HEK293T (cell line): ENCODE data around the gene ARHGAP12.

Source experiments
- ARNT ChIP-seq: fragments of 450-650 bp; IDR thresholded peaks from 2 replicates; pipeline ENCODE4 v1.6.1; 2017; ENCODE audit warnings: mild to moderate bottlenecking
- BHLHE40 ChIP-seq: fragments of 450-650 bp; IDR thresholded peaks from 2 replicates; pipeline ENCODE4 v1.6.1; 2016; ENCODE audit warnings: mild to moderate bottlenecking, moderate library complexity, borderline replicate concordance
- ELF4 ChIP-seq: fragments of 450-650 bp; IDR thresholded peaks from 2 replicates; pipeline ENCODE4 v1.6.1; 2017; ENCODE audit warnings: antibody characterized with exemption
- HDGF ChIP-seq: fragments of 450-650 bp; IDR thresholded peaks from 2 replicates; pipeline ENCODE4 v1.6.1; 2017; ENCODE audit warnings: antibody characterized with exemption, borderline replicate concordance
- LEF1 ChIP-seq: fragments of 450-650 bp; IDR thresholded peaks from 2 replicates; pipeline ENCODE4 v1.6.1; 2017; ENCODE audit warnings: mild to moderate bottlenecking, borderline replicate concordance
- SP1 ChIP-seq: fragments of 450-650 bp; IDR thresholded peaks from 2 replicates; pipeline ENCODE4 v1.6.1; 2017

DNA sequence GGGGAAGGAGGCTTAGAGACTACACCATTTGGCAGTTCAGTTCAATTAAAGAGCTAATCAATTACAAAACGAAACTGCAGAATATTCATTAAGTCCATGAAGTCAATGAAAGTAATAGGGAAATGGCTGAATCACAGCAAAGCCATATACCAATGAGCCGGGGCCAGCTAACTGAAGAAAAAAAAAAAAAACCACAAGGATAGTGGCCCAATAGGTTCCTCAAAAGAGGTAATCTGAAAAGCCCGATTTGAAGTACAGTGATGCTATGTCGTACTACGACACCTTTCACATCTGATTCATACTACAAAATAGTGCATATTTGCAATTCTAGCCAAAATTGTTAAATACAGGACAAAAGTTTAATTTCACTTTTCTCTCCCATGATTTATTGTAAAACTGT, 2.5 kb downstream of the ARHGAP12 start:
- TF ChIP-seq BHLHE40 (no peak), HDGF (no peak), ARNT (no peak), ELF4 (no peak), LEF1 (no peak), SP1 (no peak)
